Cardiac muscle cell (in vitro differentiated cells and primary cell): ENCODE results near the gene RALGPS1. TPM values are rescaled to one million over a fixed set of nuclear protein-coding genes. Genes with fewer than 3 reads are reported as not detected.

Experiments used
- DNase-seq, 2 donors: peaks; one replicate each; pipeline versions ENCODE4 v3.0.0 to v3.0.0-alpha.2; 2010 to 2017; ENCODE audit warnings: low read depth in 1 of 2, low spot score in 1 of 2
- H3K27ac ChIP-seq: fragments of 200-600 bp; sonication (generic); 2 replicates; pipeline ENCODE4 v1.5.1; 2016
- H3K27me3 ChIP-seq: fragments of 200-600 bp; sonication (generic); 2 replicates; pipeline ENCODE4 v1.6.0; 2016; ENCODE audit warnings: control low read depth
- H3K36me3 ChIP-seq: fragments of 200-600 bp; sonication (generic); 2 replicates; pipeline ENCODE4 v1.5.1; 2016; ENCODE audit warnings: control low read depth
- H3K4me1 ChIP-seq: fragments of 200-600 bp; sonication (generic); 2 replicates; pipeline ENCODE4 v1.8.1; 2017; ENCODE audit warnings: low read depth, mild to moderate bottlenecking, mixed run types
- H3K4me3 ChIP-seq: fragments of 200-600 bp; sonication (generic); 2 replicates; pipeline ENCODE4 v1.5.1; 2016; ENCODE audit warnings: mild to moderate bottlenecking
- H3K9me3 ChIP-seq: fragments of 200-600 bp; sonication (generic); 2 replicates; pipeline ENCODE4 v1.5.1; 2017; ENCODE audit warnings: low read depth, mild to moderate bottlenecking, control low read depth
- CTCF ChIP-seq: IDR thresholded peaks from 2 replicates; pipeline ENCODE4 v1.5.1; 2012; ENCODE audit warnings: low read depth, mild to moderate bottlenecking, low read length
- polyA plus RNA-seq: library from polyadenylated mRNA; unstranded; fragments of >200 nt; fragmentation: Nextera tagmentation; extraction: Ambion mirVana; gene quantifications from 2 replicates; pipeline ENCODE4 v1.2.1, GENCODE V29; 2016
- total RNA-seq: library from RNA; depleted of rRNA; stranded (reverse); fragments of >200 nt; gene quantifications from 2 replicates; pipeline ENCODE4 v1.2.3, GENCODE V29; 2016

Gene RALGPS1
- total and polyA plus RNA-seq, 2 experiments from 2014 or later = 14.1 to 16.1 TPM

GRCh38 chr9:127222388-127223095 is 308.0 kb downstream of the RALGPS1 start:
- no peak overlapping the region for H3K4me3 ChIP-seq
- H3K36me3 ChIP-seq = no peaks in the 10 kb centered on the region
- no peaks in the 10 kb centered on the region for H3K4me1 ChIP-seq
- no peaks in the 10 kb centered on the region for H3K9me3 ChIP-seq
- DNase-seq = no peak
- TF ChIP-seq CTCF = no peak
- peaks cover 16% of the 10 kb centered on the region for H3K27me3 ChIP-seq
- H3K27ac ChIP-seq = no peak overlapping the region

GRCh38 chr9:127223266-127223665 is 308.7 kb downstream of the RALGPS1 start:
- Histone ChIP-seq H3K4me3 (no peak overlapping the region), H3K27me3 (peaks cover 16% of the 10 kb centered on the region), H3K4me1 (no peaks in the 10 kb centered on the region), H3K9me3 (no peaks in the 10 kb centered on the region), H3K27ac (no peak overlapping the region), H3K36me3 (no peaks in the 10 kb centered on the region)
- TF ChIP-seq CTCF = no peak
- no peak for DNase-seq

- H3K27ac ChIP-seq = no peak overlapping the region
- no peak for TF ChIP-seq CTCF
- no peaks in the 10 kb centered on the region for H3K36me3 ChIP-seq
- DNase-seq = peak in 1 of 2 donors; percentile 11
- H3K4me3 ChIP-seq = peak overlapping the region; percentile 48
- H3K27me3 ChIP-seq = peaks cover 16% of the 10 kb centered on the region
- H3K9me3 ChIP-seq = no peaks in the 10 kb centered on the region
- no peaks in the 10 kb centered on the region for H3K4me1 ChIP-seq
Observed at GRCh38 chr9:127223810-127224177, 309.2 kb downstream of the RALGPS1 start.

- peak; percentile 81 to 95 for DNase-seq
- peak overlapping the region; percentile 48 for H3K4me3 ChIP-seq
- no peaks in the 10 kb centered on the region for H3K9me3 ChIP-seq
- peak; percentile 20 for TF ChIP-seq CTCF
- peaks cover 16% of the 10 kb centered on the region for H3K27me3 ChIP-seq
- peak overlapping the region; percentile 72 for H3K27ac ChIP-seq
- no peaks in the 10 kb centered on the region for H3K4me1 ChIP-seq
- no peaks in the 10 kb centered on the region for H3K36me3 ChIP-seq
Observed at GRCh38 chr9:127224178-127224882, 309.7 kb downstream of the RALGPS1 start.

GRCh38 chr9:127224883-127225739 is 310.5 kb downstream of the RALGPS1 start:
- no peak for TF ChIP-seq CTCF
- peak; percentile 94 to 99 for DNase-seq
- Histone ChIP-seq H3K4me1 (no peaks in the 10 kb centered on the region), H3K27ac (peak overlapping the region; percentile 72), H3K27me3 (peaks cover 16% of the 10 kb centered on the region), H3K36me3 (no peaks in the 10 kb centered on the region), H3K4me3 (peak overlapping the region; percentile 58), H3K9me3 (no peaks in the 10 kb centered on the region)
